Lung (tissue), 12 donors: Measurements from ENCODE around the gene FAM3A. TPM values are rescaled to one million over a fixed set of nuclear protein-coding genes. Genes with fewer than 3 reads are reported as not detected.
"Not testable (repeated sequence)": the region's sequence is repeated elsewhere in the genome, so short reads cannot be mapped to it uniquely, and the experiment has no call there.

Experiments used
- ATAC-seq: fragments of 200-7000 bp; cut with Tn5 transposase; one replicate; pipeline ENCODE4 v1.9.1; 2020; ENCODE audit warnings: moderate number of reproducible peaks; ENCODE audit not compliant: insufficient read depth, low FRiP score
- DNase-seq, 3 donors: peaks; one replicate each; pipeline ENCODE4 v3.0.0-alpha.2; 2013 to 2017
- H3K27ac ChIP-seq, 2 donors: one replicate each; pipeline ENCODE4 v1.5.1; 2013; ENCODE audit warnings: mild to moderate bottlenecking in 2 of 2, moderate library complexity in 2 of 2, control low read depth in 1 of 2, inconsistent platforms in 1 of 2, low read depth in 1 of 2, low read length in 1 of 2
- H3K27me3 ChIP-seq, 3 donors: one replicate each; pipeline ENCODE4 v1.5.1; 2013; ENCODE audit warnings: low read length in 2 of 3; ENCODE audit not compliant: control insufficient read depth in 3 of 3, insufficient read depth in 3 of 3
- H3K36me3 ChIP-seq, 4 donors: one replicate each; pipeline ENCODE4 v1.5.1; 2013; ENCODE audit warnings: low read length in 4 of 4, mild to moderate bottlenecking in 1 of 4, moderate library complexity in 1 of 4; ENCODE audit not compliant: control insufficient read depth in 4 of 4, insufficient read depth in 4 of 4
- H3K4me1 ChIP-seq, 5 donors: one replicate each; pipeline ENCODE4 v1.5.1; 2013; ENCODE audit warnings: low read length in 5 of 5, mild to moderate bottlenecking in 2 of 5, moderate library complexity in 1 of 5; ENCODE audit not compliant: control insufficient read depth in 5 of 5, insufficient read depth in 5 of 5
- H3K4me3 ChIP-seq: one replicate; pipeline ENCODE4 v1.5.1; 2013; ENCODE audit warnings: mild to moderate bottlenecking, control low read depth, moderate library complexity
- H3K9ac ChIP-seq, 2 donors: one replicate each; pipeline ENCODE4 v1.5.1; 2013; ENCODE audit warnings: low read length in 2 of 2, control low read depth in 1 of 2; ENCODE audit not compliant: insufficient read depth in 1 of 2
- H3K9me3 ChIP-seq, 4 donors: one replicate each; pipeline ENCODE4 v1.5.1; 2013; ENCODE audit warnings: low read length in 3 of 4, mild to moderate bottlenecking in 1 of 4, moderate library complexity in 1 of 4; ENCODE audit not compliant: control insufficient read depth in 4 of 4, insufficient read depth in 3 of 4
- WGBS, 2 donors: extraction: QIAGEN DNeasy Blood & Tissue Kit; methylation state at CpG; one replicate each; pipeline ENCODE4 v1.1.7; 2013; 5-methylcytosine and 5-hydroxymethylcytosine counted together
- polyA plus RNA-seq, 2 donors: library from polyadenylated mRNA; stranded (reverse); fragments of 200-250 nt; gene quantifications; one replicate each; pipeline ENCODE4 v1.2.1, GENCODE V29; 2013
- total RNA-seq, 2 donors: library from RNA; depleted of rRNA in 1 of 2; stranded (reverse); fragments of >200 nt in 1 of 2; gene quantifications; one replicate each; pipeline ENCODE4 v1.2.1, GENCODE V29; 2014 to 2021
- TF ChIP-seq, protein P1 (sequence below): IDR thresholded peaks from 2 replicates; pipeline ENCODE4 v1.5.1; 2012; ENCODE audit warnings: mild to moderate bottlenecking; ENCODE audit errors: control extremely low read depth, extremely low read depth
- donor health status: control.
- donor health status: control.
- donor health status: Bipolar disorder and iron deficiency.
- donor health status: healthy.
- donor health status: DM: yes; HTN: yes; CAD: no.

FAM3A gene
- total and polyA plus RNA-seq, 4 donors: 21.5 to 61.2 (median 46.2) TPM

DNA sequence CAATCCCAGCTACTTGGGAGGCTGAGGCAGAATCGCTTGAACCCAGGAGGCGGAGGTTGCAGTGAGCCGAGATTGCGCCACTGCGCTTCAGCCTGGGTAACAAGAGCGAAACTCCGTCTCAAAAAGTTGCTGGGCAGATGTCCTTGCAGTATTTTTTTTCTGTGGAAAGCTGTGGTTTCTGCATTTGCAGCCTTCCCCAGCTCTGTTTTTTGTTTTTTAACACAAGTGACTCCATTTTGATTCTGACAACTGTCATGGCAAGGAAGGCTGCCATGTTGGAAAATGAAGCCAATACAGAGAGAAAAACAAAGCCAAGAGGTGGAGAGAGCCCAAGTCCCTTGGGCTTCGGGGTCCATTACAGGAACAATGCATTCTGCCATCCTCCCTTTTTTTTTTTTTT, 13.9 kb downstream of the FAM3A start:
- DNase-seq: no peak
- WGBS, 2 donors: 79 to 88% methylated on average over 8 of the region's 8 CpGs
- H3K27me3 ChIP-seq: peaks cover 0 to 3% (median 0%) of the 10 kb centered on the region in 3 donors
- TF ChIP-seq, protein P1, sequence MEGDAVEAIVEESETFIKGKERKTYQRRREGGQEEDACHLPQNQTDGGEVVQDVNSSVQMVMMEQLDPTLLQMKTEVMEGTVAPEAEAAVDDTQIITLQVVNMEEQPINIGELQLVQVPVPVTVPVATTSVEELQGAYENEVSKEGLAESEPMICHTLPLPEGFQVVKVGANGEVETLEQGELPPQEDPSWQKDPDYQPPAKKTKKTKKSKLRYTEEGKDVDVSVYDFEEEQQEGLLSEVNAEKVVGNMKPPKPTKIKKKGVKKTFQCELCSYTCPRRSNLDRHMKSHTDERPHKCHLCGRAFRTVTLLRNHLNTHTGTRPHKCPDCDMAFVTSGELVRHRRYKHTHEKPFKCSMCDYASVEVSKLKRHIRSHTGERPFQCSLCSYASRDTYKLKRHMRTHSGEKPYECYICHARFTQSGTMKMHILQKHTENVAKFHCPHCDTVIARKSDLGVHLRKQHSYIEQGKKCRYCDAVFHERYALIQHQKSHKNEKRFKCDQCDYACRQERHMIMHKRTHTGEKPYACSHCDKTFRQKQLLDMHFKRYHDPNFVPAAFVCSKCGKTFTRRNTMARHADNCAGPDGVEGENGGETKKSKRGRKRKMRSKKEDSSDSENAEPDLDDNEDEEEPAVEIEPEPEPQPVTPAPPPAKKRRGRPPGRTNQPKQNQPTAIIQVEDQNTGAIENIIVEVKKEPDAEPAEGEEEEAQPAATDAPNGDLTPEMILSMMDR: no peak
- peaks cover 0 to 6% (median 0%) of the 10 kb centered on the region in 4 donors for H3K36me3 ChIP-seq
- no peak overlapping the region for H3K9ac ChIP-seq
- H3K4me3 ChIP-seq: no peak overlapping the region
- H3K27ac ChIP-seq: no peak overlapping the region
- peaks cover 0 to 3% (median 0%) of the 10 kb centered on the region in 4 donors for H3K9me3 ChIP-seq
- ATAC-seq: no peak
- no peaks in the 10 kb centered on the region for H3K4me1 ChIP-seq

DNA sequence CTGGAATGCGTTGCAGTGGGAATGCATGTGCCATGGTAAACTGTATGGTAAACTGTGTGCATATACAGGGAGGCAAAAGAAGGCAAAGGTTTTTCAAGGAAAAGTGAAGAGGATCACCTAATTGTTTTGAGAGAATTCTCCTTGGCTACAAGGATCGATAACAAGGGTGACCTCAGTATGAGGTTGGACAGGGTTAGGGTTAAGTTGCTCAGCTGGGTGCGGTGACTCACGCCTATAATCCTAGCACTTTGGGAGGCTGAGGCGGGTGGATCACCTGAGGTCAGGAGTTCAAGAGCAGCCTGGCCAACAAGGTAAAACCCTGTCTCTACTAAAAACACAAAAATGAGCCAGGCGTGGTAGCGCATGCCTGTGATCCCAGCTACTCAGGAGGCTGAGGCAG, 14.6 kb downstream of the FAM3A start:
- not testable (repeated sequence) for DNase-seq, H3K27me3 ChIP-seq, ATAC-seq, H3K9me3 ChIP-seq, H3K36me3 ChIP-seq, H3K4me3 ChIP-seq, H3K4me1 ChIP-seq, H3K27ac ChIP-seq, H3K9ac ChIP-seq
- WGBS, 2 donors: 90 to 96% methylated on average over 7 of the region's 7 CpGs

DNA sequence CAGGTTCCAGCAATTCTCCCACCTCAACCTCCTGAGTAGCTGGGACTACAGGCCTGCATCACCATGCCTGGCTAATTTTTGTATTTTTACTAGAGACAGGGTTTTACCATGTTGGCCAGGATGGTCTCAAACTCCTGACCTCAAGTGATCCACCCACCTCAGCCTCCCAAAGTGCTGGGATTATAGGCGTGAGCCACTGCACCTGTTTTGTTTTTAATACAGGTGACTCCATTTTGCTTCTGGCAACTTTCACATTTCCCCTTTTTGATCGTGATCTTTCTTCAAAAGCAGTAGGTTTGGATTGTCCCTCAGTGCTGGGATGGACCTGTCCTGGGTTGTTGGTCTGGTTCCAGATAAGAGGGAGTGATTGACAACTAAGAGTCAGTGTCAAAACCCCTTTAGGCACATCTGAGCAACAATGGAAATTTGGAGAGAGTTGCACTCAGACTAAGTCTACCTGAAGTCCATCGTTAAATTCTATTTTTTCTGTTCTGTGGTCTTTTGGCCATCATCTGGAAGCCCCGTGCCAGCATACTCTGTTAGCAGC, 19.4 kb downstream of the FAM3A start:
- not testable (repeated sequence) for H3K4me3 ChIP-seq, DNase-seq, ATAC-seq, H3K27ac ChIP-seq, H3K9ac ChIP-seq, H3K9me3 ChIP-seq, H3K36me3 ChIP-seq, H3K27me3 ChIP-seq, H3K4me1 ChIP-seq
- 74 to 79% methylated on average over 4 of the region's 4 CpGs for WGBS, 2 donors

DNA sequence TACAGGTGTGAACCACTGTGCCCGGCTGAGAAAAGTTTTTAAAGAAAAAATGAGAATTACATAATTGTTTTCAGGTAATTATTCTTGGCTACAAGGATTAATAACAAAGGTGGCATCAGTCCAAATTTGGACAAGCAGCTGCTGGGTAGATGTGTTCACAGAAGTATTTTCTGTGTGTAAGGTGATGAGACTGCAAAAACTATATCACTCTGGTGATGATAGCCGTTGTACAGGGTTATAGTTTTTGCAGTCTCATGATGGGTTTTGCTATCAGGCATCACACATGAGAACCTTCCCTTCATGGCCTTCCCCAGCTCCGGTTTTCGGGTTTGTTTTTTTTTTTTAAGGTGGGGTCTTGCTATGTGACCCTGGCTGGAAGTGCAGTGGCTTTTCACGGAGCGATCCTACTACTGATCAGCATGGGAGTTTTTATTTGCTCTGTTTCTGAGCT, 20.5 kb downstream of the FAM3A start:
- no peak for DNase-seq
- H3K9ac ChIP-seq: no peak overlapping the region
- 53 to 76% methylated on average over 6 of the region's 6 CpGs for WGBS, 2 donors
- TF ChIP-seq, protein P1: no peak
- H3K9me3 ChIP-seq: no peaks in the 10 kb centered on the region
- no peak overlapping the region for H3K27ac ChIP-seq
- no peaks in the 10 kb centered on the region for H3K36me3 ChIP-seq
- H3K27me3 ChIP-seq: peaks cover 0 to 3% (median 0%) of the 10 kb centered on the region in 3 donors
- no peak overlapping the region for H3K4me3 ChIP-seq
- no peak for ATAC-seq
- H3K4me1 ChIP-seq: no peaks in the 10 kb centered on the region
